SH-SY5Y (cell line): ENCODE measurements around the gene CPLANE1.

Source experiments
- GATA2 ChIP-seq: IDR thresholded peaks from 2 replicates; pipeline ENCODE4 v1.6.1; 2011; ENCODE audit warnings: mild to moderate bottlenecking, low read depth, low read length
- GATA3 ChIP-seq: IDR thresholded peaks from 2 replicates; pipeline ENCODE4 v1.6.1; 2011; ENCODE audit warnings: low read depth, mild to moderate bottlenecking, low read length, moderate library complexity

GRCh38 chr5:37090123-37090726, 159.0 kb downstream of the CPLANE1 start:
- TF ChIP-seq GATA2 (no peak), GATA3 (no peak)
